WTC11 (cell line): ENCODE measurements around the gene RHBG. TPM values are rescaled to one million over a fixed set of nuclear protein-coding genes. Genes with fewer than 3 reads are reported as not detected.

Experiments used
- ATAC-seq: fragments of 200-7000 bp; cut with Tn5 transposase; 2 replicates; pipeline ENCODE4 v1.10.0; 2021; ENCODE audit warnings: mild to moderate bottlenecking, moderate library complexity
- CTCF ChIA-PET: fragments of 300-600 bp; sonication (Branson Sonifier 250); formaldehyde crosslinking; loops from one replicate; lab custom pipeline; 2021; ENCODE audit warnings: antibody characterized with exemption; lab: Charles Lee
- POLR2A ChIA-PET: fragments of 350-600 bp; sonication (Branson Sonifier 250); formaldehyde crosslinking; loops from one replicate; lab custom pipeline; 2021; ENCODE audit warnings: antibody characterized with exemption; lab: Charles Lee
- DNase-seq: peaks from one replicate; pipeline ENCODE4 v3.0.0; 2021; ENCODE audit warnings: low spot score
- H3K27ac Mint-ChIP-seq: 2 replicates; pipeline ENCODE4 v1.8.0; 2021; ENCODE audit warnings: mixed read lengths
- H3K27me3 Mint-ChIP-seq: 2 replicates; pipeline ENCODE4 v1.8.0; 2021; ENCODE audit warnings: low read depth, mild to moderate bottlenecking, moderate library complexity, mixed read lengths
- H3K36me3 Mint-ChIP-seq: 2 replicates; pipeline ENCODE4 v1.8.0; 2021; ENCODE audit warnings: mixed read lengths
- H3K4me1 Mint-ChIP-seq: 2 replicates; pipeline ENCODE4 v1.8.0; 2022; ENCODE audit warnings: mixed read lengths
- H3K4me3 Mint-ChIP-seq: 2 replicates; pipeline ENCODE4 v1.8.0; 2021; ENCODE audit warnings: mild to moderate bottlenecking, moderate library complexity, mixed read lengths
- H3K9me3 Mint-ChIP-seq: 2 replicates; pipeline ENCODE4 v1.8.0; 2021; ENCODE audit warnings: mixed read lengths
- ZNF263 ChIP-seq: sonication (generic); formaldehyde crosslinking; IDR thresholded peaks from 2 replicates; pipeline ENCODE4 v1.8.1; 2022; ENCODE audit warnings: low read depth, mild to moderate bottlenecking, moderate library complexity, missing genetic modification reagents
- ZSCAN18 ChIP-seq: fragments of 250-450 bp; sonication (Bioruptor Pico); IDR thresholded peaks from 2 replicates; pipeline ENCODE4 v2.1.2; 2022; ENCODE audit warnings: mild to moderate bottlenecking, moderate library complexity
- microRNA-seq: library from miRNA; unstranded; fragments of <30 nt; microRNA quantifications from one replicate; pipeline ENCODE4 v1.2.0, GENCODE V29; 2022; ENCODE audit warnings: borderline number of aligned reads
- total RNA-seq: library from RNA; stranded (reverse); gene quantifications from 3 replicates; pipeline ENCODE4 v1.2.3, GENCODE V29; 2021

The RHBG gene
- total RNA-seq, 1 experiment from 2014 or later = 1.9 TPM

- ChIA-PET POLR2A (interaction anchor here (2.0 kb wide), 1 partner anchor 12 kb away, joined by 10 read pairs; no protein-coding TSS in a partner anchor), CTCF (interaction anchor here (1.1 to 10.1 kb wide), 7 partner anchors 11 to 75 kb away, joined by 4 to 200 read pairs (median 16); no protein-coding TSS in a partner anchor)
- no peak overlapping the region for H3K4me3 Mint-ChIP-seq
- peaks cover 100% of the 10 kb centered on the region for H3K27me3 Mint-ChIP-seq
- no peak for TF ChIP-seq ZNF263 (CRISPR knock-in tag)
- TF ChIP-seq ZSCAN18 (CRISPR knock-in tag) = no peak
- no peak for DNase-seq
- peaks cover 3% of the 10 kb centered on the region for H3K36me3 Mint-ChIP-seq
- peaks cover 69% of the 10 kb centered on the region for H3K4me1 Mint-ChIP-seq
- ATAC-seq = no peak
- no peak overlapping the region for H3K27ac Mint-ChIP-seq
- H3K9me3 Mint-ChIP-seq = no peaks in the 10 kb centered on the region
These were observed 64.6 kb downstream of the RHBG start for GRCh38 chr1:156433602-156434001.

Small RNAs within 50 kb of the gene (microRNA-seq; reads per million reads assigned to microRNA genes)
- not detected for gene MIR9-1

Other genes starting within 250 kb of the RHBG start
- 6.9 to 12.4 TPM (median 8.7 TPM) in 3 replicates for gene SEMA4A, start 215.6 kb upstream of the RHBG start, total RNA-seq
- 17.9 to 29.1 TPM (median 19.7 TPM) in 3 replicates for gene SLC25A44, start 175.1 kb upstream of the RHBG start, total RNA-seq
- gene PMF1, start 156.2 kb upstream of the RHBG start, total RNA-seq = 112 to 129 TPM (median 115 TPM) in 3 replicates
- gene BGLAP, start 127.0 kb upstream of the RHBG start, total RNA-seq = 2.3 to 3.8 TPM (median 2.6 TPM) in 3 replicates
- gene PAQR6, start 121.2 kb upstream of the RHBG start, total RNA-seq = 5.9 to 7.9 TPM (median 6.5 TPM) in 3 replicates
- 87.7 to 109 TPM (median 91.1 TPM) in 3 replicates for gene SMG5, start 86.4 kb upstream of the RHBG start, total RNA-seq
- gene TMEM79, start 84.9 kb upstream of the RHBG start, total RNA-seq = 2.2 to 2.7 TPM (median 2.4 TPM) in 3 replicates
- gene GLMP, start 73.5 kb upstream of the RHBG start, total RNA-seq = 53.7 to 60.3 TPM (median 58.7 TPM) in 3 replicates
- 0.39 TPM in 1 of 3 replicates, not detected in the others for gene VHLL, start 69.9 kb upstream of the RHBG start, total RNA-seq
- gene CCT3, start 30.9 kb upstream of the RHBG start, total RNA-seq = 411 to 479 TPM (median 429 TPM) in 3 replicates
- gene TSACC, start 30.7 kb upstream of the RHBG start, total RNA-seq = 1.8 to 2.7 TPM (median 2.2 TPM) in 3 replicates
- gene MEF2D, start 131.6 kb downstream of the RHBG start, total RNA-seq = 20.6 to 24.1 TPM (median 24.0 TPM) in 3 replicates
- 30.8 to 33.3 TPM (median 33.3 TPM) in 3 replicates for gene IQGAP3, start 203.4 kb downstream of the RHBG start, total RNA-seq
- 0.09 to 0.20 TPM (median 0.11 TPM) in 3 replicates for gene TTC24, start 210.5 kb downstream of the RHBG start, total RNA-seq
- gene NAXE, start 222.6 kb downstream of the RHBG start, total RNA-seq = 81.6 to 98.1 TPM (median 92.8 TPM) in 3 replicates
- gene GPATCH4, start 232.3 kb downstream of the RHBG start, total RNA-seq = 37.1 to 50.1 TPM (median 38.2 TPM) in 3 replicates